NCI-H2029 (cell line): ENCODE data around the gene PDE11A.

Experiments used
- DNase-seq: peaks from one replicate; lab custom pipeline; 2025; lab: John Stamatoyannopoulos, UW

Gene PDE11A

DNA sequence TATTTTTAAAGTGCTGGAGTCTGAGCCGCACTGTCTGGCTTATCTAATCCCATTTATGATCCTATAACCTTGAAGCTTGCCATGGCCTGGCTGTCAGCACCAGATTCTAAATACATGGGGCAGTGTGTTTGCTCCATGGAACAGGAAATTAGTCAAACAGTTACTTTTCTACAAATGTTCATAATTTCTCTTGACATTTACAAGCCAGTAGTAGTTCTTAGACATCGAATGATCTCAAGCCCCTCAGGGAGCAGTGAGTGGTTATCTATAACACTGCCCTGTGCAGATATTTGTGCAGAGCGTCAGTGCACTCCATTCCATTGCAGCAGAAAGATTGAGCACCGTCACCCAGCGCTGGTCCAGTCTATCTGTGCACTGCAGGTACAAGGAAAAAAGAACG is 474.8 kb downstream of the PDE11A start:
- no peak for DNase-seq

DNA sequence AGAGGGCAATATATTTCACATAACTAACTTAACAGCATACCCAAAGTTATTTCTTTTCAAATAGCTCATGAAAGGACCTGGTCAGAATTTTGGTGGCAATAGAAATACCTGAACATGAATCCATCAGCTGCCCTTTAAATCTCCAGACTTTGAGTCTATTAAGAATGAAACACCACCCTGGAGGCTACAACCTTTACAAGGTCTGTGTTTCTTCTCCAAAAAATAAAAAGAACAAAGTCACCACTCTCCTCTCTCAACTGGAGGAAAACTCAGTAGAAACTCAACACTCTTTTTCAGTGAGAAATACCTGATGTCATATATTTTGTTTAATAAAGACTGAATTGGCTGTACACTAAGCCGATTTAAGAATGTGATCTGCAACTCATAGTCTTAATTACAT is 475.7 kb downstream of the PDE11A start:
- no peak for DNase-seq

GRCh38 chr2:177595126-177595845 is 477.3 kb downstream of the PDE11A start:
- DNase-seq, result no peak

GRCh38 chr2:177593402-177593801 is 479.2 kb downstream of the PDE11A start:
- DNase-seq, result no peak

GRCh38 chr2:177592945-177593344 is 479.6 kb downstream of the PDE11A start:
- DNase-seq, result no peak

DNA sequence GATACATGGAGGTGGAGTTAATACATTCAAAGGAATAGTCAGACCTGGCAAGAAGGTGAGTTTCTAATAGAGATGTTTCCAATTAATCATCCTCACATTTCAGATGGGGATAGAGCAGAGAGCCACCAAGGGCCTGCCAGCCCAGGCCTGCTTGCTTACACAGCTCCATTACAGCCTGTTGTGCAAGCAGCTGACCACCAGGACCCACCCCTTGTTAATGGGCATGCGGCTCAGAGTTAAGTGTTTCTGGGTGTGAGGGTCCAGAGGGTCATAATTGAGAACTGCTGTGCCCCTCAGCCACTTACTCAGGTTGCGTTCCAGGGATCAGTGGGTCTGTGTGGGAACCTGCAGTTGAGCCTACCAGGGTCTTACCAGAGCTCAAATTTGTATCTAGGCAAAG is 480.2 kb downstream of the PDE11A start:
- DNase-seq, result no peak

GRCh38 chr2:177589186-177589585 is 483.4 kb downstream of the PDE11A start:
- no peak for DNase-seq

GRCh38 chr2:177588671-177589070 is 483.9 kb downstream of the PDE11A start:
- no peak for DNase-seq

DNA sequence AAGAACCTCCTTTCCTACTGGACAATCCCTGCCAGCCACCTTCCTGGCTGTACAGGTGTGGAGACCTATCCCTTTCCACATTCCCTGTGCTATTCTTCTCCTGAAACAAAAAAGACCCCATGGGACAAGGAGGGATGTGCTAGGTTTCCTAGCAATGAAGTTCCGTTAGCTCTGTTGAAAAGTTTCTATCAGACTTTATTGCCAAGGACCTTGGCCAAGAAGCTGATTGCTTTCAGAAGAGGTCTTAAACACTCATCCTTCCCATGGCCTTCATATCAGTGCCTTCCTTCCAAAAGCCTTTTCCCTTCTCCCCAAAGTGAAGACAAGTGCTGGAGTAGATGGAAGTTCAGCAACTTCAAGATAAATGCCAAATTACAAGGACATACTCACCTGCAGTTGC is 485.2 kb downstream of the PDE11A start:
- no peak for DNase-seq

GRCh38 chr2:177586154-177586553 is 486.4 kb downstream of the PDE11A start:
- no peak for DNase-seq

DNA sequence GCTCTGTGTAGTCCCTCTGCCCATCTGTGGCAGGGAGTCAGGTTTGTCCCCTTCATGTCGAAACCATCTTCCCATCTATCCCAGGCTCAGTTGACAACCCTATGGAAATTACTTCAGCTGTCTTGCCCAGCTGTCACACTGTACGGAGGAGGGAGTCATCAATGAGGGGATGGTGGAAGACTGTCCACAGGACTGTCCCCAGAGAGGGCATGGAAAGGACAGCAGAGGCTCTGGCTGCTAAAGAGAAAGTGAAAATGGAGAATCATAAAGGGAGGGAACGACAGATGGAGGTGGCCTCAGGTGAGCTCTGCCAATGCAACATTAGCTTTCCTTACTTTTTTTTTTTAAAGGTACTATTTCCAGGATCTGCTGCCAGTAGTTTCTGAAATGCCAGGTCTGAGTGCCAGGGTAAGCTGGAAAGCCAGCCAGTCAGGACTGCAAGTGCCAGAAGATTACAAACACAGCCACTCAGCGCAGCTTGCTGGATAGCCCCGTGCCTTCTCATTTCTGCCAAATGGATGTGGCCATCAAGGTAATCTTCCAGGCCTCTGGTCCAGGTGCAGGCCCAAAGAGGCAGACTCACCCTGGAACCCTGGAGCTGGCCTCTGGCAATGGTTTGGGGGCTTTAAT is 487.2 kb downstream of the PDE11A start:
- peak; percentile 33 for DNase-seq

DNA sequence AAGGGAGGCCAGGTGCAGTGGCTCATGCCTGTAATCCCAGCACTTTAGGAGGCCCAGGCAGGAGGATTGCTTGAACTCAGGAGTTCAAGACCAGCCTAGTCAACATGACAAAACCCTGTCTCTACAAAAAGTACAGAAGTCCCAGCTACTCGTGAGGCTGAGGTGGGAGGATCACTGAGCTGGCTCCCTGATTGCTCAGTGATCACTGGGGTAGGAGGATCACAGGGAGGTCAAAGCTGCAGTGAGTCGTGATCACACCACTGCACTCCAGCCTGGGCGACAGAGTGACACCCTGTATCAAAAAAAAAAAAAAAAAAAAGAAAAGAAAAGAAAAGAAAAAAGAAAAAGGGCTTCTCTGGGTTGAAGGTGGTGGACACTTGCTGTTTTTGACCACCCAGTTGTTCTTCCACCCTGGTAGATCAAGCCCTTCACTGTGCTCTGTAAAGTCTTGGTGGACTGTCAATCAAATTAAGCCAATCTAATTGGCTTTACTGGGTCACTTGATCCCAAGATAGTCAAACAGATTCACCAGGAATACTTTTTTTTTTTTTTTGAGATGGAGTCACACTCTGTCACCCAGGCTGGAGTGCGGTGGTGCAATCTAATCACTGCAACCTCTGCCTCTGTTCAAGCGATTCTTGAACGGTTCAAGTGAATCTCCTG is 488.4 kb downstream of the PDE11A start:
- no peak for DNase-seq

- DNase-seq, result no peak
These were observed 490.6 kb downstream of the PDE11A start for GRCh38 chr2:177582000-177582399.

DNA sequence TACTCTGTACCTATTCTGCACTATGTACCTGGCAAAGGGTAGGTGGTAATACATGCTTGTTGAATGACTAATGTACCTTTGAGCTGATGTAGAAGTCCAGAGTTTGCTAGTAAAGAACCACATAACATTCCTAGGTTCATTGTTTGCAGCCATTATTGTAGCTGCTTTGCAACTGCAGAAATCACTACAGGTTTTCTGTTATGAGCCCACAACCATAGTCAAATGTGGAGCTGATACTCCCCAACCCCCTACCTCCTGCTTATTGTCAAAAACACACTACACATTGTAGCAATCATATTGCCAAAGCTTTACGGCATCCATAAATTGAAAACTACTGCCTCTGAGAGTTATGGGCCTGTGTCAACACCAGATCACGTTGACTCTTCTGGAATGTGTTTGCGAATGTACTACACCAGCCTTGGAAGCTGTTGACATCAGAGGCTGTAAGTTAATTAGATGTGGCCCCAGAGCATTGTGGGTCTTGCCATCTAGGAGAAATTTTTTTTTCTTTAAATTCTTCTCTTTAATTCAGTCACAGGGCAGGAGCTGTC is 493.0 kb downstream of the PDE11A start:
- no peak for DNase-seq

GRCh38 chr2:177578454-177578853 is 494.1 kb downstream of the PDE11A start:
- DNase-seq, result no peak

DNA sequence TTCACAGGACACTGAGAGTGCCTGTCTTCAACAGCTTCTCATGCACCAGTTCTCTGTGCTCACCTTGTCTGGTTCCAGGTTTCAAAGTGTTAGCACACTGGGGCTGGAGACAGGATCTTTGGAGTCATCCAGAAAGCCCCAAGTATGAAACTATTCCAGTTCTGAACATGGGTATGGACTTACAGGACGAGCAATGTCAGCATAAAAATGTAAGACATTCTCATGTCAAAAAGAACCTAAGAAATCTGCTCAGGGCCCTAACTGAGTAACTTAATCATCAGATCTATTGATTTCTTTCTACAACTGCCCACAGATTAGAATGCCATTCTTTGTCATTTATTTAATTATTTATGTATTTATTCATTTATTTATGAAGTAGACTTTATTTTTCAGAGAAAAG is 495.5 kb downstream of the PDE11A start:
- no peak for DNase-seq

DNA sequence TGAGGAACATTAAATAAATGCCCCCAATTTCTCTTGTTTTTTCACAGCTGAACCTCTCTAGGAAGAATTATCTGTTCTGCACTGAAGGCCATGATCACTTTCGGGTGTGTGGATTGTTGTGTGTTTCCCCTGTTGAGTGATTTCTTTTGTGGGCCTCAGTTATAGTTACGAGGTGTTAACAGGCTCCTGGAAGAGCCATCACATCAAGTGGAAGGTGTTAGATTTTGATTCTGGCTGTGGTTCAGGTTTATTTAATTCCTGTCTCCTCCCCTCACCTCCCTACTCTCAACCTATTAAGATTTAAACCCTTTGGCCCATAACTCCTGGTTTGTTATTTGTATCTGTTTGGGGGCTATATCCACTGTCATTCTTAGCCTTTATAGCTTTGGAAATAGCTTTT is 497.2 kb downstream of the PDE11A start:
- DNase-seq, result no peak

DNA sequence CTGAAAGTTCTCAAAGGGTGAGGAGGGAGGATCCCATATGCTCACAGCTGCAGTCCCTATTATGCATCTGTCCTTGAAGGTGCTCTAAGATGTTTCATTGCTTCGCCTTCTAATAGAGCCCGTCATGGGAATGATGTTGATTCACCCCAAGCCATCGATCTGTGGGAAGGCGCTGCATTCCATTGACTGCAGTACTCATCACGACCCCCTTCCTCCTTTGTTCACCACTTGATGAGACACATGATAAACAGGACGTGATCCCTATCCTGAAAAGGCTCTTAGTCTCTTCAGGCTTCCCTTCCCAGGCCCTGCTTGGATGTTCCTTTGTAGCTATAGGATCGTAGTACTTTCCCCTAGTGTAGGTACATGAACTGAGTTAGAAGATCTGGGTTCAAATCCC is 498.2 kb downstream of the PDE11A start:
- DNase-seq, result no peak
